Activated B cell treated with CpG ODN at 0.5 μM for 24 hours (primary cell): ENCODE results near the gene TMPRSS12. TPM values are rescaled to one million over a fixed set of nuclear protein-coding genes. Genes with fewer than 3 reads are reported as not detected.
"Not testable (repeated sequence)": the region's sequence is repeated elsewhere in the genome, so short reads cannot be mapped to it uniquely, and the experiment has no call there.

Experiments
- ATAC-seq: fragments of 200-7000 bp; cut with Tn5 transposase; one replicate; pipeline ENCODE4 v1.10.0; 2021; ENCODE audit warnings: low read depth, mild to moderate bottlenecking, moderate library complexity
- CTCF ChIA-PET: fragments of 350-600 bp; sonication (Branson Sonifier 250); formaldehyde crosslinking; loops from one replicate; lab custom pipeline; 2021; ENCODE audit warnings: antibody characterized with exemption; lab: Charles Lee
- POLR2A ChIA-PET: fragments of 350-600 bp; sonication (Branson Sonifier 250); formaldehyde crosslinking; loops from one replicate; lab custom pipeline; 2021; ENCODE audit warnings: antibody characterized with exemption; lab: Charles Lee
- DNase-seq: peaks from one replicate; pipeline ENCODE4 v3.0.0; 2022
- H3K27ac Mint-ChIP-seq: one replicate; pipeline ENCODE4 v1.8.0; 2020; ENCODE audit warnings: mixed read lengths
- H3K27me3 Mint-ChIP-seq: one replicate; pipeline ENCODE4 v1.8.0; 2021; ENCODE audit warnings: mixed read lengths
- H3K36me3 Mint-ChIP-seq: one replicate; pipeline ENCODE4 v1.8.0; 2021; ENCODE audit warnings: low read depth, mixed read lengths
- H3K4me1 Mint-ChIP-seq: one replicate; pipeline ENCODE4 v1.8.0; 2021; ENCODE audit warnings: mixed read lengths
- H3K4me3 Mint-ChIP-seq: one replicate; pipeline ENCODE4 v1.8.0; 2020; ENCODE audit warnings: mild to moderate bottlenecking, mixed read lengths
- H3K9me3 Mint-ChIP-seq: one replicate; pipeline ENCODE4 v1.8.0; 2020; ENCODE audit warnings: mixed read lengths
- CTCF ChIP-seq: fragments of 200-600 bp; IDR thresholded peaks from one replicate; pipeline ENCODE4 v1.8.0; 2022; ENCODE audit warnings: antibody characterized with exemption, mild to moderate bottlenecking
- intact Hi-C: fragments of 100-400 bp; cut with micrococcal nuclease; formaldehyde crosslinking; loops from one replicate; pipeline ENCODE4 v1.15.1; 2024
- total RNA-seq: library from RNA; stranded (reverse); gene quantifications from 2 replicates; pipeline ENCODE4 v1.2.3, GENCODE V29; 2022

The TMPRSS12 gene
- total RNA-seq, 1 donor from 2014 or later, result not detected

GRCh38 chr12:50925920-50926319, 83.2 kb downstream of the TMPRSS12 start:
- H3K36me3 Mint-ChIP-seq, result peaks cover 30% of the 10 kb centered on the region
- POLR2A ChIA-PET, result interaction anchor here (1.1 to 2.2 kb wide), 5 partner anchors 10 to 162 kb away, joined by 3 to 13 read pairs (median 4); partner anchors contain the start of gene ATF1
- H3K4me3 Mint-ChIP-seq, result peak overlapping the region; percentile 97
- H3K27me3 Mint-ChIP-seq, result no peaks in the 10 kb centered on the region
- DNase-seq, result no peak
- H3K9me3 Mint-ChIP-seq, result no peaks in the 10 kb centered on the region
- CTCF ChIA-PET, result interaction anchor here (1.7 to 6.2 kb wide), 2 partner anchors 60 to 100 kb away, joined by 9 to 42 read pairs; no protein-coding TSS in a partner anchor
- no peak for TF ChIP-seq CTCF
- H3K4me1 Mint-ChIP-seq, result peaks cover 80% of the 10 kb centered on the region
- intact Hi-C loops, result loop anchor here (2.0 to 10.0 kb wide), 6 partner anchors 33 to 439 kb away; partner anchors contain the start of genes ATF1, BIN2 and CSRNP2
- ATAC-seq, result no peak
- peak overlapping the region; percentile 98 for H3K27ac Mint-ChIP-seq

GRCh38 chr12:50926415-50926814, 83.7 kb downstream of the TMPRSS12 start:
- peaks cover 79% of the 10 kb centered on the region for H3K4me1 Mint-ChIP-seq
- ChIA-PET CTCF (interaction anchor here (0.9 to 6.2 kb wide), 2 partner anchors 60 to 161 kb away, joined by 3 to 42 read pairs; no protein-coding TSS in a partner anchor), POLR2A (interaction anchor here (1.1 to 1.8 kb wide), 2 partner anchors 60 to 400 kb away, joined by 4 read pairs; no protein-coding TSS in a partner anchor)
- TF ChIP-seq CTCF, result no peak
- peaks cover 35% of the 10 kb centered on the region for H3K36me3 Mint-ChIP-seq
- no peaks in the 10 kb centered on the region for H3K27me3 Mint-ChIP-seq
- H3K27ac Mint-ChIP-seq, result peak overlapping the region; percentile 98
- no peaks in the 10 kb centered on the region for H3K9me3 Mint-ChIP-seq
- intact Hi-C loops, result loop anchor here (10.0 kb wide), 2 partner anchors 398 to 438 kb away; partner anchors contain the start of gene BIN2
- no peak for ATAC-seq
- DNase-seq, result no peak
- H3K4me3 Mint-ChIP-seq, result peak overlapping the region; percentile 97

- peak overlapping the region; percentile 98 for H3K27ac Mint-ChIP-seq
- CTCF ChIA-PET, result interaction anchor here (0.9 to 6.2 kb wide), 2 partner anchors 59 to 162 kb away, joined by 3 to 42 read pairs; no protein-coding TSS in a partner anchor
- DNase-seq, ATAC-seq, H3K27me3 Mint-ChIP-seq, H3K9me3 Mint-ChIP-seq: not testable (repeated sequence)
- peaks cover 82% of the 10 kb centered on the region for H3K4me1 Mint-ChIP-seq
- H3K36me3 Mint-ChIP-seq, result peaks cover 39% of the 10 kb centered on the region
- H3K4me3 Mint-ChIP-seq, result peak overlapping the region; percentile 97
- POLR2A ChIA-PET, result interaction anchor here (1.1 kb wide), 1 partner anchor 400 kb away, joined by 4 read pairs; no protein-coding TSS in a partner anchor
- intact Hi-C loops, result loop anchor here (10.0 kb wide), 2 partner anchors 398 to 438 kb away; partner anchors contain the start of gene BIN2
Measured at GRCh38 chr12:50926932-50927331, 84.2 kb downstream of the TMPRSS12 start.

GRCh38 chr12:50927356-50927755, 84.6 kb downstream of the TMPRSS12 start:
- ATAC-seq (no peak), DNase-seq (no peak)
- POLR2A ChIA-PET, result interaction anchor here (1.1 kb wide), 1 partner anchor 399 kb away, joined by 4 read pairs; no protein-coding TSS in a partner anchor
- intact Hi-C loops, result loop anchor here (10.0 kb wide), 2 partner anchors 397 to 437 kb away; partner anchors contain the start of gene BIN2
- Mint-ChIP-seq H3K27ac (peak overlapping the region; percentile 98), H3K4me1 (peaks cover 81% of the 10 kb centered on the region), H3K4me3 (peak overlapping the region; percentile 97), H3K27me3 (no peaks in the 10 kb centered on the region), H3K36me3 (peaks cover 43% of the 10 kb centered on the region), H3K9me3 (no peaks in the 10 kb centered on the region)
- no peak for TF ChIP-seq CTCF
- CTCF ChIA-PET, result interaction anchor here (0.9 to 6.2 kb wide), 2 partner anchors 59 to 162 kb away, joined by 3 to 42 read pairs; no protein-coding TSS in a partner anchor

- peaks cover 81% of the 10 kb centered on the region for H3K4me1 Mint-ChIP-seq
Measured at GRCh38 chr12:50927766-50928224, 85.1 kb downstream of the TMPRSS12 start.

More at GRCh38 chr12:50927766-50928224, 85.1 kb downstream of the TMPRSS12 start:
- Mint-ChIP-seq H3K4me3 (peak overlapping the region; percentile 97), H3K27ac (peak overlapping the region; percentile 98), H3K27me3 (no peaks in the 10 kb centered on the region), H3K9me3 (no peaks in the 10 kb centered on the region), H3K36me3 (peaks cover 47% of the 10 kb centered on the region)
- CTCF ChIA-PET, result interaction anchor here (1.1 to 6.2 kb wide), 2 partner anchors 58 to 102 kb away, joined by 4 to 42 read pairs; no protein-coding TSS in a partner anchor
- no peak for TF ChIP-seq CTCF
- intact Hi-C loops, result loop anchor here (10.0 kb wide), 2 partner anchors 397 to 437 kb away; partner anchors contain the start of gene BIN2
- POLR2A ChIA-PET, result interaction anchor here (0.6 kb wide), 1 partner anchor 10 kb away, joined by 3 read pairs; no protein-coding TSS in a partner anchor
- no peak for DNase-seq
- ATAC-seq, result no peak
